CD4-positive, alpha-beta T cell (primary cell): ENCODE results near the gene MYOM3. TPM values are rescaled to one million over a fixed set of nuclear protein-coding genes. Genes with fewer than 3 reads are reported as not detected.
"Not testable (repeated sequence)": the region's sequence is repeated elsewhere in the genome, so short reads cannot be mapped to it uniquely, and the experiment has no call there.

Source experiments
- ATAC-seq: fragments of 200-7000 bp; cut with Tn5 transposase; one replicate; pipeline ENCODE4 v1.10.0; 2022; ENCODE audit warnings: mild to moderate bottlenecking; ENCODE audit not compliant: poor library complexity
- CTCF ChIA-PET: fragments of 350-600 bp; sonication (Branson Sonifier 250); formaldehyde crosslinking; loops from one replicate; lab custom pipeline; 2021; ENCODE audit warnings: antibody characterized with exemption, inconsistent platforms; lab: Charles Lee
- POLR2A ChIA-PET: fragments of 350-600 bp; sonication (Branson Sonifier 250); formaldehyde crosslinking; loops from one replicate; lab custom pipeline; 2021; ENCODE audit warnings: antibody characterized with exemption, inconsistent platforms; lab: Charles Lee
- DNase-seq, 14 experiments: peaks; one replicate each; pipeline ENCODE4 v3.0.0-alpha.2; 2013 to 2020; ENCODE audit warnings: mixed read lengths in 2 of 14
- H3K27ac ChIP-seq, 2 donors: one replicate each; pipeline versions ENCODE4 v1.5.1 to v1.7.0; 2013; ENCODE audit warnings: low read length in 2 of 2, low read depth in 1 of 2, mild to moderate bottlenecking in 1 of 2
- H3K27me3 ChIP-seq, 2 experiments: 1 replicate in 1 of 2; 2 replicates in 1 of 2; pipeline versions ENCODE4 v1.6.1 to v1.7.0; 2013; ENCODE audit warnings: low read length in 2 of 2, control low read depth in 1 of 2, mild to moderate bottlenecking in 1 of 2, moderate library complexity in 1 of 2; ENCODE audit not compliant: insufficient read depth in 2 of 2, control insufficient read depth in 1 of 2
- H3K36me3 ChIP-seq: one replicate; pipeline ENCODE4 v1.6.1; 2013; ENCODE audit warnings: low read length, control low read depth; ENCODE audit not compliant: insufficient read depth
- H3K4me1 ChIP-seq: one replicate; pipeline ENCODE4 v1.6.1; 2013; ENCODE audit warnings: low read length, control low read depth; ENCODE audit not compliant: insufficient read depth
- H3K4me3 ChIP-seq: one replicate; pipeline ENCODE4 v1.5.1; 2013; ENCODE audit warnings: mild to moderate bottlenecking, low read length, moderate library complexity
- H3K9me3 ChIP-seq, 2 experiments: 1 replicate in 1 of 2; 2 replicates in 1 of 2; pipeline versions ENCODE4 v1.6.1 to v1.7.0; 2013; ENCODE audit warnings: low read length in 2 of 2, mild to moderate bottlenecking in 2 of 2, control low read depth in 1 of 2, moderate library complexity in 1 of 2; ENCODE audit not compliant: control insufficient read depth in 1 of 2, insufficient read depth in 1 of 2
- H3K27ac Mint-ChIP-seq: one replicate; pipeline ENCODE4 v1.8.0; 2020; ENCODE audit warnings: mixed read lengths
- H3K27me3 Mint-ChIP-seq: one replicate; pipeline ENCODE4 v1.8.0; 2021; ENCODE audit warnings: mixed read lengths
- H3K36me3 Mint-ChIP-seq: one replicate; pipeline ENCODE4 v1.8.0; 2021; ENCODE audit warnings: low read depth, mixed read lengths
- H3K4me1 Mint-ChIP-seq: one replicate; pipeline ENCODE4 v1.8.0; 2021; ENCODE audit warnings: low read depth, mixed read lengths
- H3K4me3 Mint-ChIP-seq: one replicate; pipeline ENCODE4 v1.8.0; 2020; ENCODE audit warnings: mild to moderate bottlenecking, mixed read lengths
- H3K9me3 Mint-ChIP-seq: one replicate; pipeline ENCODE4 v1.8.0; 2020; ENCODE audit warnings: mixed read lengths
- intact Hi-C, 2 experiments: fragments of 100-400 bp; cut with DNase I in 1 of 2; cut with micrococcal nuclease in 1 of 2; formaldehyde crosslinking; loops; one replicate each; pipeline versions ENCODE4 v1.15.1 to v1.9.0; 2023 to 2025; cut with DNase I, micrococcal nuclease
- total RNA-seq, 174 experiments: library from RNA in 2 of 174; stranded (reverse) in 2 of 174; gene quantifications; one replicate each; pipeline ENCODE4 v1.2.3 and lab custom pipeline; 2021 to 2026
- TF ChIP-seq, protein P1 (sequence below): fragments of 200-600 bp; IDR thresholded peaks from one replicate; pipeline ENCODE4 v1.8.0; 2022; ENCODE audit warnings: antibody characterized with exemption, mild to moderate bottlenecking

The MYOM3 gene
- total RNA-seq, 2 experiments from 2014 or later, result not detected

DNA sequence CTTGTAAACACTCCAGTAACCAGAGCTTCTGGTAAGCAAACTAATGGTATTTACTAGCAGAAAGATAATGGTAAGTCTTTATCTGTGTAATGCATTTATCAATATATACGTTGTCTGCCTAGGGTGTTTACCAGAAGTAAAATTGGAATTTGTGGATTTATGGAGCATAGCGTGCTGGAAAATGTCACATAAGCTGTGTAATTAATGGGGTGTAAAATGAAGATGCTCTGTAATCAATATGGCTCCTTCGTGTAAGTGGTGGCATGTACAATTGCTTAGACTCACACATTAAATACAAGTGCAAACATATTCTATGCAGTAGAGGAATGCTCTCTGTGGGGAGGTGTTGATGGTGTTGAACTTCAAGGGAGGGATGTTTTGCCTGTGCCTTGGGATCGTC is 69.6 kb downstream of the MYOM3 start:
- no peak for DNase-seq
- TF ChIP-seq, protein P1, sequence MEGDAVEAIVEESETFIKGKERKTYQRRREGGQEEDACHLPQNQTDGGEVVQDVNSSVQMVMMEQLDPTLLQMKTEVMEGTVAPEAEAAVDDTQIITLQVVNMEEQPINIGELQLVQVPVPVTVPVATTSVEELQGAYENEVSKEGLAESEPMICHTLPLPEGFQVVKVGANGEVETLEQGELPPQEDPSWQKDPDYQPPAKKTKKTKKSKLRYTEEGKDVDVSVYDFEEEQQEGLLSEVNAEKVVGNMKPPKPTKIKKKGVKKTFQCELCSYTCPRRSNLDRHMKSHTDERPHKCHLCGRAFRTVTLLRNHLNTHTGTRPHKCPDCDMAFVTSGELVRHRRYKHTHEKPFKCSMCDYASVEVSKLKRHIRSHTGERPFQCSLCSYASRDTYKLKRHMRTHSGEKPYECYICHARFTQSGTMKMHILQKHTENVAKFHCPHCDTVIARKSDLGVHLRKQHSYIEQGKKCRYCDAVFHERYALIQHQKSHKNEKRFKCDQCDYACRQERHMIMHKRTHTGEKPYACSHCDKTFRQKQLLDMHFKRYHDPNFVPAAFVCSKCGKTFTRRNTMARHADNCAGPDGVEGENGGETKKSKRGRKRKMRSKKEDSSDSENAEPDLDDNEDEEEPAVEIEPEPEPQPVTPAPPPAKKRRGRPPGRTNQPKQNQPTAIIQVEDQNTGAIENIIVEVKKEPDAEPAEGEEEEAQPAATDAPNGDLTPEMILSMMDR, result no peak
- Mint-ChIP-seq H3K27me3 (no peaks in the 10 kb centered on the region), H3K27ac (no peak overlapping the region), H3K36me3 (no peaks in the 10 kb centered on the region), H3K9me3 (no peaks in the 10 kb centered on the region), H3K4me3 (no peak overlapping the region), H3K4me1 (no peaks in the 10 kb centered on the region)
- ATAC-seq, result no peak
- ChIA-PET POLR2A (no interaction called here), CTCF (no interaction called here)
- H3K36me3 ChIP-seq, result no peaks in the 10 kb centered on the region
- intact Hi-C loops, result no loop called here
- no peaks in the 10 kb centered on the region for H3K4me1 ChIP-seq
- no peak overlapping the region for H3K4me3 ChIP-seq
- H3K27me3 ChIP-seq, result no peaks in the 10 kb centered on the region
- H3K27ac ChIP-seq, result no peak overlapping the region
- no peaks in the 10 kb centered on the region for H3K9me3 ChIP-seq

DNA sequence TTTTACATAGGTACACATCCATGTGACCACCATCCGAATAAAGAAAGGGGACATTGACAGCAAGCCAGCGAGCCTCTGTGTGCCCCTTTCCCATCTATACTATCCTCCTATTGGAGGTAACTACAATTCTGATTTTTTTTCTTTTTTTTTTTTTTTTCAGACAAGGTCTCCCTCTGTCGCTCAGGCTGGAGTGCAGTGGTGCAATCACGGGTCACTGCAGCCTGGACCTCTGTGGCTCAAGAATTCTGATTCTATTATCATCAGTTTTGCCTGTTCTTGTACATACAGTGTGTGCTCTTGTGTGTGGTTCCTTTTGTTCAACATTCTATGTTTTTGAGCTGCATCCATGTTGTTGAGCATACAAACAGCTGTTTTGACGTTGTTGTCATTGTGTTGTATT is 75.8 kb downstream of the MYOM3 start:
- no peaks in the 10 kb centered on the region for H3K36me3 ChIP-seq
- Mint-ChIP-seq H3K36me3 (no peaks in the 10 kb centered on the region), H3K4me3 (no peak overlapping the region), H3K27me3 (no peaks in the 10 kb centered on the region), H3K9me3 (no peaks in the 10 kb centered on the region), H3K27ac (no peak overlapping the region), H3K4me1 (no peaks in the 10 kb centered on the region)
- TF ChIP-seq, protein P1, result no peak
- no peaks in the 10 kb centered on the region for H3K9me3 ChIP-seq
- ATAC-seq (no peak), DNase-seq (no peak)
- no peak overlapping the region for H3K4me3 ChIP-seq
- no peak overlapping the region for H3K27ac ChIP-seq
- H3K4me1 ChIP-seq, result no peaks in the 10 kb centered on the region
- no peaks in the 10 kb centered on the region for H3K27me3 ChIP-seq
- POLR2A ChIA-PET, result no interaction called here
- intact Hi-C loops, result no loop called here
- CTCF ChIA-PET, result no interaction called here

DNA sequence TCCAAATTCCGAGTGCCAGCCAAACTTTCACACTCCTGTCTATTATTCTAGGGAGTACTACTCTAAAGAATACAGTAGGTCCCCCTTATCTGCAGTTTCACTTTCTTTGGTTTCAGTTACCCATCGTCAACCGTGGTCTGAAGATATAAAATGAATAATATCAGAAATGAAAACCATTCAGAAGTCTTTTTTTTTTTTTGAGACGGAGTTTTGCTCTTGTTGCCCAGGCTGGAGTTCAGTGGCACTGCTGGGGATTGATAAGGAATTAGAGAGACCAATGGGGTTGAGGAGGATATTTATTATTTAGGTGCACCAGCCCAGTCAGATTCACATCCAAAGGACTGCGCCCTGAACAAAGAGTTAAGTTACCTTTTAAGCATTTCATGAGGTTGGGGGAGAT is 79.0 kb downstream of the MYOM3 start:
- H3K9me3 Mint-ChIP-seq, result no peaks in the 10 kb centered on the region
- intact Hi-C loops, result no loop called here

DNA sequence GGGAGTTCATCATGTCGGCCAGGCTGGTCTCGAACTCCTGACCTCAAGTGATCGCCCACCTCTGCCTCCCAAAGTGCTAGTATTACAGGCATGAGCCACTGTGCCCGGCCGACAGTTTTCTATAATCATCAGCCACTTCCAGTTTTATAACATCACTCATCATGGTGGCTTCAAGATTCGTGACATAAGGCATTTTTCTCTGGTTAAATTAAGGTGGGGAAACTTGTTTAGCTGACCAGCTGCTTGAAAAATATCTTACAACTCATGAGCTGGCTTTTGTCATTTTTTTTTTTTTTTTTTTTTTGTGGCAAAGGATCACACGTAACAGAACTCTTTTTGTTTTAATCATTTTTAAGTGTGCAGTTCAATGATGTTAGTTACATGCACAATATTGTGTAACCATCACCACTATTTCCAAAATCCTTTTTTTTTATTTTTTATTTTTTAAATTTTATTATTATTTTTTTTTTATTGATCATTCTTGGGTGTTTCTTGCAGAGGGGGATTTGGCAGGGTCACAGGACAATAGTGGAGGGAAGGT is 80.9 kb downstream of the MYOM3 start:
- H3K4me1 Mint-ChIP-seq, ATAC-seq, H3K4me3 Mint-ChIP-seq, H3K27ac Mint-ChIP-seq, H3K4me3 ChIP-seq, CTCF ChIA-PET, H3K4me1 ChIP-seq, H3K27me3 Mint-ChIP-seq, H3K27ac ChIP-seq, H3K36me3 Mint-ChIP-seq, H3K27me3 ChIP-seq, H3K9me3 Mint-ChIP-seq, H3K36me3 ChIP-seq, intact Hi-C loops, H3K9me3 ChIP-seq, POLR2A ChIA-PET, DNase-seq: not testable (repeated sequence)

More for the DNA sequence above, 79.0 kb downstream of the MYOM3 start:
- ATAC-seq, result no peak
- no peak overlapping the region for H3K27ac ChIP-seq
- H3K4me3 ChIP-seq, result no peak overlapping the region
- H3K4me1 Mint-ChIP-seq, result no peaks in the 10 kb centered on the region
- TF ChIP-seq, protein P1, result no peak
- POLR2A ChIA-PET, result no interaction called here
- H3K27ac Mint-ChIP-seq, result no peak overlapping the region
- H3K36me3 ChIP-seq, result no peaks in the 10 kb centered on the region
- no peaks in the 10 kb centered on the region for H3K36me3 Mint-ChIP-seq
- CTCF ChIA-PET, result no interaction called here
- H3K27me3 ChIP-seq, result no peaks in the 10 kb centered on the region
- no peaks in the 10 kb centered on the region for H3K4me1 ChIP-seq
- H3K9me3 ChIP-seq, result no peaks in the 10 kb centered on the region
- no peak overlapping the region for H3K4me3 Mint-ChIP-seq
- no peak for DNase-seq
- H3K27me3 Mint-ChIP-seq, result no peaks in the 10 kb centered on the region
